Hepatocyte (in vitro differentiated cells): ENCODE measurements around the gene TPST1. TPM values are rescaled to one million over a fixed set of nuclear protein-coding genes. Genes with fewer than 3 reads are reported as not detected.
A peak's percentile ranks its signal among the peaks of the same experiment; 100 is the strongest.

Source experiments
- DNase-seq: peaks from one replicate; pipeline ENCODE4 v3.0.0-alpha.2; 2016; ENCODE audit warnings: low spot score
- H2AFZ ChIP-seq: fragments of 200-600 bp; sonication (generic); 2 replicates; pipeline ENCODE4 v1.6.0; 2016; ENCODE audit warnings: antibody characterized with exemption, mild to moderate bottlenecking
- H3K27ac ChIP-seq: fragments of 200-600 bp; sonication (generic); 2 replicates; pipeline ENCODE4 v1.5.1; 2016; ENCODE audit warnings: mild to moderate bottlenecking
- H3K27me3 ChIP-seq: fragments of 200-600 bp; sonication (generic); 2 replicates; pipeline ENCODE4 v1.6.1; 2016
- H3K36me3 ChIP-seq: fragments of 200-600 bp; sonication (generic); replicated peaks from 2 replicates; pipeline ENCODE4 v1.5.1; 2016; ENCODE audit warnings: low read depth; ENCODE audit not compliant: insufficient read depth
- H3K4me1 ChIP-seq: fragments of 200-600 bp; sonication (generic); 2 replicates; pipeline ENCODE4 v1.5.1; 2016; ENCODE audit warnings: mild to moderate bottlenecking, moderate library complexity; ENCODE audit not compliant: insufficient read depth
- H3K4me2 ChIP-seq: fragments of 200-600 bp; sonication (generic); 2 replicates; pipeline ENCODE4 v1.6.0; 2016
- H3K4me3 ChIP-seq: fragments of 200-600 bp; sonication (generic); 2 replicates; pipeline ENCODE4 v1.5.1; 2016; ENCODE audit warnings: mild to moderate bottlenecking
- H3K79me2 ChIP-seq: fragments of 200-600 bp; sonication (generic); 2 replicates; pipeline ENCODE4 v1.6.0; 2017; ENCODE audit warnings: mild to moderate bottlenecking
- H3K9me2 ChIP-seq: fragments of 200-600 bp; sonication (generic); replicated peaks from 2 replicates; pipeline ENCODE4 v1.6.0; 2017; ENCODE audit warnings: mild to moderate bottlenecking; ENCODE audit not compliant: insufficient read depth
- H3K9me3 ChIP-seq: fragments of 200-600 bp; sonication (generic); 2 replicates; pipeline ENCODE4 v1.5.1; 2016; ENCODE audit warnings: low read depth, mild to moderate bottlenecking
- H4K20me1 ChIP-seq: fragments of 200-600 bp; sonication (generic); 2 replicates; pipeline ENCODE4 v1.6.0; 2016; ENCODE audit warnings: mild to moderate bottlenecking; ENCODE audit not compliant: insufficient read depth, poor library complexity, severe bottlenecking
- CTCF ChIP-seq: fragments of 200-600 bp; sonication (generic); IDR thresholded peaks from 2 replicates; pipeline ENCODE4 v1.5.1; 2016; ENCODE audit warnings: antibody characterized with exemption, mild to moderate bottlenecking; ENCODE audit not compliant: poor library complexity
- EZH2 ChIP-seq: fragments of 200-600 bp; sonication (generic); IDR thresholded peaks from 2 replicates; pipeline ENCODE4 v1.6.1; 2016; ENCODE audit warnings: antibody characterized with exemption, mild to moderate bottlenecking, borderline replicate concordance
- EZH2phosphoT487 ChIP-seq: fragments of 200-600 bp; sonication (generic); IDR thresholded peaks from one replicate; pipeline ENCODE4 v1.6.1; 2018; ENCODE audit warnings: antibody characterized with exemption, mild to moderate bottlenecking, low read depth, moderate library complexity; ENCODE audit not compliant: unreplicated experiment, severe bottlenecking
- WGBS: methylation state at CpG from one replicate; pipeline ENCODE4 v1.1.6; 2016; ENCODE audit warnings: low lambda C conversion rate; ENCODE audit errors: missing lambda C conversion rate; 5-methylcytosine and 5-hydroxymethylcytosine counted together
- polyA plus RNA-seq: library from polyadenylated mRNA; unstranded; fragments of >200 nt; fragmentation: Nextera tagmentation; extraction: Ambion mirVana; gene quantifications from 2 replicates; pipeline ENCODE4 v1.2.1, GENCODE V29; 2016
- total RNA-seq: library from RNA; depleted of rRNA; stranded (reverse); fragments of >200 nt; gene quantifications from 2 replicates; pipeline ENCODE4 v1.2.3, GENCODE V29; 2014

TPST1 gene
- total and polyA plus RNA-seq, 2 experiments from 2014 or later = 85.2 to 91.2 TPM

GRCh38 chr7:66207540-66207939 is 2.4 kb downstream of the TPST1 start:
- Histone ChIP-seq H3K79me2 (peaks cover 70% of the 10 kb centered on the region), H3K4me3 (no peak overlapping the region), H3K9me2 (no peaks in the 10 kb centered on the region), H3K4me1 (no peaks in the 10 kb centered on the region), H3K27me3 (no peaks in the 10 kb centered on the region), H3K9me3 (no peaks in the 10 kb centered on the region), H3K4me2 (peak overlapping the region; percentile 80), H4K20me1 (no peaks in the 10 kb centered on the region), H2AFZ (no peak overlapping the region), H3K36me3 (no peaks in the 10 kb centered on the region), H3K27ac (no peak overlapping the region)
- DNase-seq = no peak
- TF ChIP-seq EZH2 (no peak), EZH2phosphoT487 (no peak)
- 64% methylated on average over 3 of the region's 3 CpGs for WGBS

GRCh38 chr7:66211429-66211828 is 6.3 kb downstream of the TPST1 start:
- WGBS = 69% methylated on average over 5 of the region's 5 CpGs
- no peaks in the 10 kb centered on the region for H3K4me1 ChIP-seq
- DNase-seq = no peak
- no peaks in the 10 kb centered on the region for H3K27me3 ChIP-seq
- peaks cover 11% of the 10 kb centered on the region for H4K20me1 ChIP-seq
- H2AFZ ChIP-seq = no peak overlapping the region
- H3K27ac ChIP-seq = peak overlapping the region; percentile 13
- H3K4me3 ChIP-seq = no peak overlapping the region
- no peaks in the 10 kb centered on the region for H3K36me3 ChIP-seq
- TF ChIP-seq CTCF (no peak), EZH2 (no peak), EZH2phosphoT487 (no peak)
- peaks cover 95% of the 10 kb centered on the region for H3K79me2 ChIP-seq
- H3K9me2 ChIP-seq = no peaks in the 10 kb centered on the region
- H3K4me2 ChIP-seq = no peak overlapping the region
- no peaks in the 10 kb centered on the region for H3K9me3 ChIP-seq

DNA sequence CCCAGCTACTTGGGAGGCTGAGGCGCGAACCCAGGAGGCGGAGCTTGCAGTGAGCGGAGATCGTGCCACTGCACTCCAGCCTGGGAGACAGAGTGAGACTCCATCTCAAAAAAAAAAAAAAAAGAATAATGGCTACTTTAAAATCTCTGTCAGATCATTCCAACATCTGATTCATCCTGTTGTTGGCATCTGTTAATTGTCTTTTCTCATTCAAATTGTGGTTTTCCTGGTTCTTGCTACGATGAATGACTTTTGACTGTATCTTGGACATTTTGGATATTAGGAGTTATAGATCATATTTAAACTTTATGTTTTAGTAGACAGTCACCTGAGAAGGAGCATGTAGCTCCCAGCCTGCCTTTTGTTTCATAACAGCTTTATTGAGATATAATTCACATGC is 8.5 kb downstream of the TPST1 start:
- H3K36me3 ChIP-seq = no peaks in the 10 kb centered on the region
- no peaks in the 10 kb centered on the region for H3K27me3 ChIP-seq
- DNase-seq = no peak
- H3K9me3 ChIP-seq = no peaks in the 10 kb centered on the region
- peaks cover 95% of the 10 kb centered on the region for H3K79me2 ChIP-seq
- H4K20me1 ChIP-seq = peaks cover 16% of the 10 kb centered on the region
- H3K4me3 ChIP-seq = no peak overlapping the region
- H3K4me2 ChIP-seq = no peak overlapping the region
- H3K27ac ChIP-seq = no peak overlapping the region
- no peaks in the 10 kb centered on the region for H3K4me1 ChIP-seq
- 96% methylated on average over 6 of the region's 6 CpGs for WGBS
- H2AFZ ChIP-seq = no peak overlapping the region
- TF ChIP-seq EZH2phosphoT487 (no peak), CTCF (no peak), EZH2 (no peak)
- no peaks in the 10 kb centered on the region for H3K9me2 ChIP-seq

GRCh38 chr7:66216687-66217086 is 11.6 kb downstream of the TPST1 start:
- Histone ChIP-seq H3K4me3 (no peak overlapping the region), H3K79me2 (peaks cover 95% of the 10 kb centered on the region), H2AFZ (no peak overlapping the region), H4K20me1 (peaks cover 23% of the 10 kb centered on the region), H3K4me2 (no peak overlapping the region), H3K27ac (no peak overlapping the region), H3K36me3 (no peaks in the 10 kb centered on the region), H3K27me3 (no peaks in the 10 kb centered on the region), H3K4me1 (no peaks in the 10 kb centered on the region), H3K9me3 (no peaks in the 10 kb centered on the region), H3K9me2 (no peaks in the 10 kb centered on the region)
- WGBS = 96% methylated on average over 4 of the region's 4 CpGs
- TF ChIP-seq EZH2 = no peak
- TF ChIP-seq CTCF = no peak
- TF ChIP-seq EZH2phosphoT487 = no peak
- no peak for DNase-seq
